ENCODE data around the gene EPHA6. TPM values are rescaled to one million over a fixed set of nuclear protein-coding genes. Genes with fewer than 3 reads are reported as not detected.

The EPHA6 gene
- total RNA-seq, 1 donor from 2014 or later = not detected

DNA sequence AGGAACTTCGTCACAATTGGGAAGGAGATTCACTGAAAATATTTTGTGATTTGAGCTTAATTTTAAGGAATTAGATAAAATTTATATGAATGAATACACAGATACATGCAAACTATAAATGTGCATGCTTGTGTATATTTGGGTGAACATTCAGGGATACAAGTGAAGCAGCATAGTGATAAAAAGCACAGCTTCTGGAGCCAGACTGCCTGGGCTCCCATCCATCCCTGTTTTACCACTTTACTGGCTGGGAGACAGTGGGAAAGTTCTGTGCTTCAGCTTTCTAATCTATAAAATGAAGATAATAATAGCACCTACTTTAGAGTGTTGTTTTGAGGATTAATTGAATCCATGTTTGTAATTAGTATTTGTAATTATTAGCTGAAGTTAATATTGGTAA is 8.1 kb upstream of the EPHA6 start:
- Histone ChIP-seq H3K9me3 (no peaks in the 10 kb centered on the region), H3K4me3 (no peak overlapping the region), H3K27ac (no peak overlapping the region), H3K4me1 (no peaks in the 10 kb centered on the region), H3K36me3 (no peaks in the 10 kb centered on the region), H3K27me3 (no peaks in the 10 kb centered on the region)
- TF ChIP-seq, protein P1, sequence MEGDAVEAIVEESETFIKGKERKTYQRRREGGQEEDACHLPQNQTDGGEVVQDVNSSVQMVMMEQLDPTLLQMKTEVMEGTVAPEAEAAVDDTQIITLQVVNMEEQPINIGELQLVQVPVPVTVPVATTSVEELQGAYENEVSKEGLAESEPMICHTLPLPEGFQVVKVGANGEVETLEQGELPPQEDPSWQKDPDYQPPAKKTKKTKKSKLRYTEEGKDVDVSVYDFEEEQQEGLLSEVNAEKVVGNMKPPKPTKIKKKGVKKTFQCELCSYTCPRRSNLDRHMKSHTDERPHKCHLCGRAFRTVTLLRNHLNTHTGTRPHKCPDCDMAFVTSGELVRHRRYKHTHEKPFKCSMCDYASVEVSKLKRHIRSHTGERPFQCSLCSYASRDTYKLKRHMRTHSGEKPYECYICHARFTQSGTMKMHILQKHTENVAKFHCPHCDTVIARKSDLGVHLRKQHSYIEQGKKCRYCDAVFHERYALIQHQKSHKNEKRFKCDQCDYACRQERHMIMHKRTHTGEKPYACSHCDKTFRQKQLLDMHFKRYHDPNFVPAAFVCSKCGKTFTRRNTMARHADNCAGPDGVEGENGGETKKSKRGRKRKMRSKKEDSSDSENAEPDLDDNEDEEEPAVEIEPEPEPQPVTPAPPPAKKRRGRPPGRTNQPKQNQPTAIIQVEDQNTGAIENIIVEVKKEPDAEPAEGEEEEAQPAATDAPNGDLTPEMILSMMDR (IDR thresholded peaks at IDR 0.05) = no peak
- DNase-seq (ENCODE audit: low spot score in 2 of 2) = no peak
- intact Hi-C loops (cut with DNase I) = no loop called here

DNA sequence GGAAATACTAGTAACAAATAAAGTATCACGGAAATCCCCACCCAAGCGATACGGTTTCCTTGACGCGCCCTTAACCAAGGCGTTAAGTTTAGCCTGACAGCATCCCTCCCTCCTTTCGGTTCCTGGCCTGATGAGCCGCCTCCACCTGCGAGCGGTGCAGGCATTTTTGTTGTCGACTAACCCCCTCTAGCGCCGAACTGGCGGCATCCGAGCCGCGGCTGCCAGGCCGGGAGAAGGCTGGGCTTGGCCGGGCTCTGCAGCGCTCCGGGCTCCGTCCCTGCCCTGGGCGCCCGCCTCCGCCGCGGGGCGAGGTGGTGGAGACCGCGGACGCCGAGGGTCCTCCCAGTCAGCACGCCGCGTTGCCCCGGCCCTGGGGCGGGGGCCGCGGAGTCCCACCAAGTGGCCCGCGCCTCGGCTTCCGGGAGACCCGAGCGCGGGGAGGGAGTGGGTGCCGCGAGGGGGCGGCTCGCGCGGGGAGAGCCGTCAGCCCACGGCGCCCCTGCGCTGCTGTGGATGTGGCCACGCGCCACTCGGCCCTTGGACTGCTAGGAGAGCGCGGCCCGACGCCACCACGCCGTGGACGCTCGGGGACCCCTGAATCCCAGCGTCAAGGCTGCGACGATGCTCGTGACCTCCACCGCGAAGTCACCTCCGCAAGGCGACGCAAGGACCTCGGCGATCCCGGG is 1.1 kb upstream of the EPHA6 start:
- Histone ChIP-seq H3K4me3 (peak overlapping the region; percentile 49 to 88), H3K9me3 (no peaks in the 10 kb centered on the region), H3K27ac (peak overlapping the region; percentile 67 to 83), H3K27me3 (no peaks in the 10 kb centered on the region), H3K4me1 (peaks cover 0 to 3% of the 10 kb centered on the region in 2 donors), H3K36me3 (no peaks in the 10 kb centered on the region)
- peak in 1 of 2 donors; percentile 70 for DNase-seq (ENCODE audit: low spot score in 2 of 2)
- intact Hi-C loops (cut with DNase I) = no loop called here
- TF ChIP-seq, protein P1 (IDR thresholded peaks at IDR 0.05) = peak; percentile 22 to 61 (median 30)

DNA sequence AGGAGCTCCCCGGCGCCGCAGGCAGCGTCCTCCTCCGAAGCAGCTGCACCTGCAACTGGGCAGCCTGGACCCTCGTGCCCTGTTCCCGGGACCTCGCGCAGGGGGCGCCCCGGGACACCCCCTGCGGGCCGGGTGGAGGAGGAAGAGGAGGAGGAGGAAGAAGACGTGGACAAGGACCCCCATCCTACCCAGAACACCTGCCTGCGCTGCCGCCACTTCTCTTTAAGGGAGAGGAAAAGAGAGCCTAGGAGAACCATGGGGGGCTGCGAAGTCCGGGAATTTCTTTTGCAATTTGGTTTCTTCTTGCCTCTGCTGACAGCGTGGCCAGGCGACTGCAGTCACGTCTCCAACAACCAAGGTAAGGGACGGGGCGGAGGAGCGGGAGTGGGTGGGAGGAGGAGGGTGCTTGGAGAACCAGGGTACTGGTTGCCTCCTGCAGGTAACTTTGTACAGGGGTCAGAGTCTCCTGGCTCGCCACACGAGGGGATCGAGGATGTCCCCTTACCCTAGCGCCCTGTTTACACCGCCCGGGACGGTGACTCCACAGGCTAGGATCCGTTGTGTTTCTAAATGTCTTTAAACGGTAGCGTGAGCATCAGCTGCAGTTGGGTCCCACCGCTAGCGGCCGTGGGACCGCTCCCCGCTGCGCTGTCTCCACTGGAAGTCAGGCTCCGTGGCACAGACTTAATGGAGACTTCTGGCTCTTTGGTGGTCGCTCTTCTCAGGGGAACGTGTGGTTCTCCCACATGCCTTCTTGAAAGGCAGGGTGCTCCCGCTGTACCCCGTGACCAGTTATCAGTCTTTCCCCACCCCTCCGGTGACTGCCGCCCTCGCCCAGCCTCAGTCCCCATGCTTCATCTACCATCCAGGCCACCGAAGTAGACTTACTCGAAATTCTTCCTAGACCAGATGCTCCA is 515 bp downstream of the EPHA6 start:
- Histone ChIP-seq H3K36me3 (no peaks in the 10 kb centered on the region), H3K9me3 (no peaks in the 10 kb centered on the region), H3K27me3 (no peaks in the 10 kb centered on the region), H3K4me1 (peaks cover 0 to 3% of the 10 kb centered on the region in 2 donors), H3K27ac (peak overlapping the region in 1 of 2 donors; percentile 83), H3K4me3 (peak overlapping the region; percentile 49 to 88)
- DNase-seq (ENCODE audit: low spot score in 2 of 2) = peak in 1 of 2 donors; percentile 53
- TF ChIP-seq, protein P1 (IDR thresholded peaks at IDR 0.05) = no peak
- intact Hi-C loops (cut with DNase I) = no loop called here

DNA sequence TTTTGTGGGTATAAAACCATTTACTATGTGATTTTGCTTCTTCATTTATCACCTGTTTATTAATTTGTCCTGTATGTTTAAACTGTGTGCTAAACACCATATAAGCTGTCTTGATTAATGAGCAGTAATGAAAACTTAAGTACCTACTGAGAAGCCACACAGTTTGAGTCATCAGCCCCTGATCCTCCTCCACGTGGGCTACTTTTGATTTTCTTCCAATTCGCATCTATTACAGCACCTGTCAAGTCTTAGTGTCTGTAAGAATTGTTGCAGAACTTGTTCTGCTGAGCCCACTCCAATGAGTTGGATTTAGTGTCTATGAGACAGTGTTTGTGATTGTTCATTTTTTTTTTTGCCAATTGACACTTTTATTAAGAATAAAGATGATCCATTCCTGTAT is 16.8 kb downstream of the EPHA6 start:
- TF ChIP-seq, protein P1 (IDR thresholded peaks at IDR 0.05) = no peak
- intact Hi-C loops (cut with DNase I) = no loop called here
- no peak overlapping the region for H3K4me3 ChIP-seq
- H3K27ac ChIP-seq = no peak overlapping the region
- H3K27me3 ChIP-seq = no peaks in the 10 kb centered on the region
- DNase-seq (ENCODE audit: low spot score in 2 of 2) = no peak
- no peaks in the 10 kb centered on the region for H3K36me3 ChIP-seq
- no peaks in the 10 kb centered on the region for H3K9me3 ChIP-seq
- H3K4me1 ChIP-seq = no peaks in the 10 kb centered on the region

DNA sequence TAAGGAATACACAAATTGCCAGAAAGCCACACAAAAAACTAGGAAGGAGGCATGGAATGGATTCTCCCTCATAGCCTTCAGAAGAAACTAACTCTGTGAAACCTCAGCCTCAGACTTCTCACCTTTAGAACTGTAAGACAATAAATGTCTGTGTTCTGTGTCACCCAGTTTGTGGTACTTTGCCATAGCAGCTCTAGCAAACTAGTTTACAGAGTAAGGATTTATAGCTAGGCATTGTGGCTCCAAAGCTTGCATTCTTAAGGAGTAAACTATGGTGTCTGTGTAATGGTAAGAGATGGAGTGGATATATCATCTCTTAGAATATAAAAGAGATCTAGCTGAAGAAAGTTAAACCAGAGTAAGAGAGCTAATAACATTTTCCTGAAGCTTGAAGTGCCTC is 18.9 kb downstream of the EPHA6 start:
- Histone ChIP-seq H3K27ac (no peak overlapping the region), H3K36me3 (no peaks in the 10 kb centered on the region), H3K4me3 (no peak overlapping the region), H3K9me3 (no peaks in the 10 kb centered on the region), H3K27me3 (no peaks in the 10 kb centered on the region), H3K4me1 (no peaks in the 10 kb centered on the region)
- TF ChIP-seq, protein P1 (IDR thresholded peaks at IDR 0.05) = no peak
- DNase-seq (ENCODE audit: low spot score in 2 of 2) = no peak
- intact Hi-C loops (cut with DNase I) = no loop called here
